ENCODE results near the gene CASR.

CASR gene

DNA sequence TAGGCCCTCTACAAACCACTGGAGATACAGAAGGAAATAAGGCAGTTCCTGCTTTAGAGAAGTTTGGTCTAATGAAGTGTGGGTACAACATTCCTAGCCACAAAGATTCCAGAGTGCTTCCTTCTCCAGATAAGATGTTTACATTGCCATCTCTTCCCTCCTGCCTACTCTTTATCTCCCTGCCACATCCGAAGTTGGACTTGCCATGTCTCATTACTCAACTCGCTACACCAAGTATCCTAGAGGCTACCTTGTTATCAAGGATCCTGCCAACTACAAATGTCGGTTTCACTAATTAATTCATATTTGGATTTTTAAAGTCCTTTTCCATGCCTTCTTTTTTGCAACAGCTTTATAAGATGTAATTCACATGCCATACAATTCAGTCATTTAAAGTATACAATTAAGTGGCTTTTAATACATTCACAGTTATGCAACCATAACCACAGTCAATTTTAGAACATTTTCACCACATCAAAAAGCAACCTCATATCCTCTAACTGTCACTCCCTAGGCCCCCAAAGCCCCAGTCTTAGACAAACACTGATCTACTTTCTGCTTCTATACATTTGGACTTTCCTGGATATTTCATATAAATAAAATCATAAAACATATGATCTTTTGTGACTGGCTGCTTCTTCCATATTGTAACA lies 87.9 kb downstream of the CASR start:
- DNase-seq (ENCODE audit: insufficient read length, low spot score) (no peak), FAIRE-seq (no peak)
- TF ChIP-seq, protein P1, sequence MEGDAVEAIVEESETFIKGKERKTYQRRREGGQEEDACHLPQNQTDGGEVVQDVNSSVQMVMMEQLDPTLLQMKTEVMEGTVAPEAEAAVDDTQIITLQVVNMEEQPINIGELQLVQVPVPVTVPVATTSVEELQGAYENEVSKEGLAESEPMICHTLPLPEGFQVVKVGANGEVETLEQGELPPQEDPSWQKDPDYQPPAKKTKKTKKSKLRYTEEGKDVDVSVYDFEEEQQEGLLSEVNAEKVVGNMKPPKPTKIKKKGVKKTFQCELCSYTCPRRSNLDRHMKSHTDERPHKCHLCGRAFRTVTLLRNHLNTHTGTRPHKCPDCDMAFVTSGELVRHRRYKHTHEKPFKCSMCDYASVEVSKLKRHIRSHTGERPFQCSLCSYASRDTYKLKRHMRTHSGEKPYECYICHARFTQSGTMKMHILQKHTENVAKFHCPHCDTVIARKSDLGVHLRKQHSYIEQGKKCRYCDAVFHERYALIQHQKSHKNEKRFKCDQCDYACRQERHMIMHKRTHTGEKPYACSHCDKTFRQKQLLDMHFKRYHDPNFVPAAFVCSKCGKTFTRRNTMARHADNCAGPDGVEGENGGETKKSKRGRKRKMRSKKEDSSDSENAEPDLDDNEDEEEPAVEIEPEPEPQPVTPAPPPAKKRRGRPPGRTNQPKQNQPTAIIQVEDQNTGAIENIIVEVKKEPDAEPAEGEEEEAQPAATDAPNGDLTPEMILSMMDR (IDR thresholded peaks at IDR 0.05; ENCODE audit: insufficient read depth, missing control alignments), result no peak

DNA sequence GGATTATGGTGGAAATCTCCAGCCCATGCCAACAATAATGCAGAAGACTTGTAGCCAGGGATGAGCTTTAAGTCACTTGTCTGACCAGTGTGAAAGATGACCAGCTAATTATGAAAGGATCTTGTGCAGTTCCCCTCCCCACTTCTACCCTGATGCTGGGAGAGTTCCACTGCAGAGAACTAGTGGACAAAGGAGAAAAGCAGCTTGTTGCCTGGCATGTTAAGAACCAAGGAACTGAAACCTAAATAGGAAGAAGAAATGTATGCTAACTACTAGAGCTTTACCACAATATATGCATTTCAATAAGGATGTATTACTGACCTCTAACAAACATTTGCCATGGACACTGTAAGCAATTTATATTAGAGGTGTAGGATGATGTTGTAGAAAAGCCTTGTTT lies 89.4 kb downstream of the CASR start:
- no peak for DNase-seq (ENCODE audit: insufficient read length, low spot score)
- no peak for FAIRE-seq

DNA sequence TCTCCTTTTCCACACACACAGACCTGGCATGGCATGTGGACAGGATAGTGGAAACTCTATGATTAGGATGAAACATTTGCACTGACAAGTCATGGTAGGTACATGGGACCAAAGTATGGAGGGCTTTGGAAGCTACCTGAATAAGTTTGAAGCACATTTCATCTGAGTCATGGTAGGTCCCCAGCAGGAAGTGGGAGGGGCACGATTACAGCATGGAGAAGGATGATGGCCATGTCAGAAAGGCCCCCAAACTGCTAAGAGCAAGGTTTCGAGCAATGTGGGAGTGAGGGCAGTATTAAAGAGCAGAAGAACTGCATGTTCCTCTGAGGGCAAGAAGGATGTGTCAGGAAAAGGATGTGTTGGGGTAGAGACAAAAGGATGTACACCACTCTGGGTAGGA lies 90.0 kb downstream of the CASR start:
- FAIRE-seq, result no peak
- TF ChIP-seq, protein P1 (IDR thresholded peaks at IDR 0.05; ENCODE audit: insufficient read depth, missing control alignments), result no peak
- no peak for DNase-seq (ENCODE audit: insufficient read length, low spot score)

More for the DNA sequence above, 89.4 kb downstream of the CASR start:
- TF ChIP-seq, protein P1 (IDR thresholded peaks at IDR 0.05; ENCODE audit: insufficient read depth, missing control alignments), result no peak

- no peak for FAIRE-seq
- TF ChIP-seq, protein P1 (IDR thresholded peaks at IDR 0.05; ENCODE audit: insufficient read depth, missing control alignments), result no peak
These were observed 98.4 kb downstream of the CASR start for GRCh38 chr3:122281891-122282290.

DNA sequence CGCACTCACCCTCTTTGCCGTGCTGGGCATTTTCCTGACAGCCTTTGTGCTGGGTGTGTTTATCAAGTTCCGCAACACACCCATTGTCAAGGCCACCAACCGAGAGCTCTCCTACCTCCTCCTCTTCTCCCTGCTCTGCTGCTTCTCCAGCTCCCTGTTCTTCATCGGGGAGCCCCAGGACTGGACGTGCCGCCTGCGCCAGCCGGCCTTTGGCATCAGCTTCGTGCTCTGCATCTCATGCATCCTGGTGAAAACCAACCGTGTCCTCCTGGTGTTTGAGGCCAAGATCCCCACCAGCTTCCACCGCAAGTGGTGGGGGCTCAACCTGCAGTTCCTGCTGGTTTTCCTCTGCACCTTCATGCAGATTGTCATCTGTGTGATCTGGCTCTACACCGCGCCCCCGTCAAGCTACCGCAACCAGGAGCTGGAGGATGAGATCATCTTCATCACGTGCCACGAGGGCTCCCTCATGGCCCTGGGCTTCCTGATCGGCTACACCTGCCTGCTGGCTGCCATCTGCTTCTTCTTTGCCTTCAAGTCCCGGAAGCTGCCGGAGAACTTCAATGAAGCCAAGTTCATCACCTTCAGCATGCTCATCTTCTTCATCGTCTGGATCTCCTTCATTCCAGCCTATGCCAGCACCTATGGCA lies 100.5 kb downstream of the CASR start:
- FAIRE-seq (no peak), DNase-seq (ENCODE audit: insufficient read length, low spot score) (no peak)
- TF ChIP-seq, protein P1 (IDR thresholded peaks at IDR 0.05; ENCODE audit: insufficient read depth, missing control alignments), result no peak

More at GRCh38 chr3:122281891-122282290, 98.4 kb downstream of the CASR start:
- no peak for DNase-seq (ENCODE audit: insufficient read length, low spot score)

DNA sequence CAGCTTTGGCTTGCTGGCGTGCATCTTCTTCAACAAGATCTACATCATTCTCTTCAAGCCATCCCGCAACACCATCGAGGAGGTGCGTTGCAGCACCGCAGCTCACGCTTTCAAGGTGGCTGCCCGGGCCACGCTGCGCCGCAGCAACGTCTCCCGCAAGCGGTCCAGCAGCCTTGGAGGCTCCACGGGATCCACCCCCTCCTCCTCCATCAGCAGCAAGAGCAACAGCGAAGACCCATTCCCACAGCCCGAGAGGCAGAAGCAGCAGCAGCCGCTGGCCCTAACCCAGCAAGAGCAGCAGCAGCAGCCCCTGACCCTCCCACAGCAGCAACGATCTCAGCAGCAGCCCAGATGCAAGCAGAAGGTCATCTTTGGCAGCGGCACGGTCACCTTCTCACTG lies 101.0 kb downstream of the CASR start:
- DNase-seq (ENCODE audit: insufficient read length, low spot score), result no peak
- TF ChIP-seq, protein P1 (IDR thresholded peaks at IDR 0.05; ENCODE audit: insufficient read depth, missing control alignments), result no peak
- no peak for FAIRE-seq

DNA sequence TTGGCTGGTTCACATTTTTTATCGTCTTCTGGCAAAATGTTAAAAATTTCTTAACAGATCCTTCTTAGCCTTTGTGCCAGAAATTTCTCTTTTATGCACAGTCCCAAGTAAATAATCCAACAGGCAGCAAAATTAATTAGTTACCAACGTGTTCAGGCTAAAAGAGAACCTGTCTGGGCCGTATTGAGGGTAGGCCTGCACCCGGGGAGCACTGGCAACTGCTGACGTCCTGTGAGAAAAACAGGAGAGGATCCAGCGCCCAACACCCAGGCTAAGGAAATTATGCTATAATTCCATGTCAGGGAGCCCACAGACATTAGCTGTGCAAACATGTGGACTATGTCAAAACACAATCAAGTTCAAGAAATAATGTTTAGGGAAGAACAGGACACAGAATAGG lies 110.9 kb downstream of the CASR start:
- FAIRE-seq, result no peak
- TF ChIP-seq, protein P1 (IDR thresholded peaks at IDR 0.05; ENCODE audit: insufficient read depth, missing control alignments), result no peak
- DNase-seq (ENCODE audit: insufficient read length, low spot score), result no peak
